ENCODE results near the gene MAN2B1. TPM values are rescaled to one million over a fixed set of nuclear protein-coding genes. Genes with fewer than 3 reads are reported as not detected.

MAN2B1 gene
- total RNA-seq, 2 experiments from 2014 or later: 95.9 to 109 TPM

- peaks cover 27% of the 10 kb centered on the region for H3K36me3 Mint-ChIP-seq (ENCODE audit: low read depth)
- H3K9me3 ChIP-seq (ENCODE audit: control insufficient read depth in 1 of 2, insufficient read depth in 1 of 2, low read length in 2 of 2): no peaks in the 10 kb centered on the region
- H3K36me3 ChIP-seq (ENCODE audit: insufficient read depth, low read length): peaks cover 25% of the 10 kb centered on the region
- no peaks in the 10 kb centered on the region for H3K27me3 Mint-ChIP-seq
- ATAC-seq (ENCODE audit: poor library complexity): no peak
- intact Hi-C loops (cut with DNase I, micrococcal nuclease): no loop called here
- TF ChIP-seq CTCF (IDR thresholded peaks at IDR 0.05): no peak
- ChIA-PET CTCF (no interaction called here), POLR2A (interaction anchor here (1.1 kb wide), 1 partner anchor 10 kb away, joined by 5 read pairs; no protein-coding TSS in a partner anchor)
- no peak overlapping the region for H3K4me3 ChIP-seq (ENCODE audit: low read length)
- H3K9me3 Mint-ChIP-seq: no peaks in the 10 kb centered on the region
- H3K4me1 Mint-ChIP-seq (ENCODE audit: low read depth): no peaks in the 10 kb centered on the region
- H3K4me3 Mint-ChIP-seq: no peak overlapping the region
- H3K27ac Mint-ChIP-seq: no peak overlapping the region
- H3K27me3 ChIP-seq (ENCODE audit: control insufficient read depth in 1 of 2, insufficient read depth in 2 of 2, low read length in 2 of 2): no peaks in the 10 kb centered on the region
- H3K4me1 ChIP-seq (ENCODE audit: insufficient read depth, low read length): no peaks in the 10 kb centered on the region
- H3K27ac ChIP-seq (ENCODE audit: low read depth in 1 of 2, low read length in 2 of 2): no peak overlapping the region
- DNase-seq: no peak
These were observed 16.6 kb downstream of the MAN2B1 start for GRCh38 chr19:12649941-12650340.

- Histone ChIP-seq H3K27ac (ENCODE audit: low read depth in 1 of 2, low read length in 2 of 2) (no peak overlapping the region), H3K36me3 (ENCODE audit: insufficient read depth, low read length) (peaks cover 17% of the 10 kb centered on the region), H3K4me1 (ENCODE audit: insufficient read depth, low read length) (no peaks in the 10 kb centered on the region), H3K27me3 (ENCODE audit: control insufficient read depth in 1 of 2, insufficient read depth in 2 of 2, low read length in 2 of 2) (no peaks in the 10 kb centered on the region), H3K9me3 (ENCODE audit: control insufficient read depth in 1 of 2, insufficient read depth in 1 of 2, low read length in 2 of 2) (no peaks in the 10 kb centered on the region), H3K4me3 (ENCODE audit: low read length) (no peak overlapping the region)
- intact Hi-C loops (cut with DNase I, micrococcal nuclease): no loop called here
- H3K4me1 Mint-ChIP-seq (ENCODE audit: low read depth): no peaks in the 10 kb centered on the region
- POLR2A ChIA-PET: no interaction called here
- peaks cover 30% of the 10 kb centered on the region for H3K36me3 Mint-ChIP-seq (ENCODE audit: low read depth)
- CTCF ChIA-PET: no interaction called here
- no peaks in the 10 kb centered on the region for H3K27me3 Mint-ChIP-seq
- ATAC-seq (ENCODE audit: poor library complexity): no peak
- no peak overlapping the region for H3K4me3 Mint-ChIP-seq
- no peak for TF ChIP-seq CTCF (IDR thresholded peaks at IDR 0.05)
- no peak overlapping the region for H3K27ac Mint-ChIP-seq
- H3K9me3 Mint-ChIP-seq: no peaks in the 10 kb centered on the region
- no peak for DNase-seq
These were observed 18.5 kb downstream of the MAN2B1 start for GRCh38 chr19:12648088-12648487.

GRCh38 chr19:12647490-12648071 is 19.0 kb downstream of the MAN2B1 start:
- Mint-ChIP-seq H3K36me3 (ENCODE audit: low read depth) (peaks cover 30% of the 10 kb centered on the region), H3K9me3 (no peaks in the 10 kb centered on the region), H3K27ac (no peak overlapping the region), H3K4me3 (no peak overlapping the region), H3K4me1 (ENCODE audit: low read depth) (no peaks in the 10 kb centered on the region), H3K27me3 (no peaks in the 10 kb centered on the region)
- no peaks in the 10 kb centered on the region for H3K4me1 ChIP-seq (ENCODE audit: insufficient read depth, low read length)
- no peak overlapping the region for H3K27ac ChIP-seq (ENCODE audit: low read depth in 1 of 2, low read length in 2 of 2)
- ATAC-seq (ENCODE audit: poor library complexity): peak; percentile 80
- no peak for TF ChIP-seq CTCF (IDR thresholded peaks at IDR 0.05)
- intact Hi-C loops (cut with DNase I, micrococcal nuclease): no loop called here
- peaks cover 17% of the 10 kb centered on the region for H3K36me3 ChIP-seq (ENCODE audit: insufficient read depth, low read length)
- H3K27me3 ChIP-seq (ENCODE audit: control insufficient read depth in 1 of 2, insufficient read depth in 2 of 2, low read length in 2 of 2): no peaks in the 10 kb centered on the region
- CTCF ChIA-PET: no interaction called here
- no peak overlapping the region for H3K4me3 ChIP-seq (ENCODE audit: low read length)
- peak in 6 of 14 experiments; percentile 23 to 58 (median 34) for DNase-seq
- H3K9me3 ChIP-seq (ENCODE audit: control insufficient read depth in 1 of 2, insufficient read depth in 1 of 2, low read length in 2 of 2): no peaks in the 10 kb centered on the region
- POLR2A ChIA-PET: no interaction called here

Data from CD4-positive, alpha-beta T cell (primary cell).